Ovary (tissue), 3 donors: ENCODE measurements around the gene C3.

Source experiments
- POLR2A ChIP-seq: fragments of 450-650 bp; IDR thresholded peaks from one replicate; pipeline ENCODE4 v1.6.1; 2017; ENCODE audit warnings: antibody characterized with exemption, mild to moderate bottlenecking, moderate library complexity
- TF ChIP-seq, protein P1 (sequence below), 3 donors: fragments of 450-650 bp in 2 of 3; fragments of 200-600 bp in 1 of 3; IDR thresholded peaks; one replicate each; pipeline versions ENCODE4 v1.5.1 to v1.8.0; 2016 to 2022; ENCODE audit warnings: antibody characterized with exemption in 3 of 3, mild to moderate bottlenecking in 1 of 3
- donor health status: DM: no; HTN: no; CAD: no.

DNA sequence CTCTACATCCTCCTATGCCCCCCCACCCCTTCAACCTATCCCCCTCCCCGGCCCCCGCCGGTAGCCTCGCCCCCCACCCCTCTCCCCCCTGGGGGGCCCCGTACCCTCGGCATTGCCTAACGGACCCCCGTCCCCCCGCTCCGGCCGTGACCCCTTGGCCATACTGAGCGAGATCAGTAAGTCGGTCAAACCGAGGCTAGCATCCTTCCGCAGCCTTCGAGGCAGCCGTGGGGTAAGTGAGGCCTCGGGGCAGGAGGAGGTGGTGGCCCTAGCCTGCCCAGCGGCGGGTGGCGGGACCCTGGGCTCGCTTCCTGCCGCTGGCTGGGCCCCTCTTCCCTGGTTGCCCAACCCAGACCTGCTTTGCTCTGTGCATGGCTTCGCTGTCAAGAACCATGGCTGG is 25.5 kb upstream of the C3 start:
- TF ChIP-seq, protein P1, sequence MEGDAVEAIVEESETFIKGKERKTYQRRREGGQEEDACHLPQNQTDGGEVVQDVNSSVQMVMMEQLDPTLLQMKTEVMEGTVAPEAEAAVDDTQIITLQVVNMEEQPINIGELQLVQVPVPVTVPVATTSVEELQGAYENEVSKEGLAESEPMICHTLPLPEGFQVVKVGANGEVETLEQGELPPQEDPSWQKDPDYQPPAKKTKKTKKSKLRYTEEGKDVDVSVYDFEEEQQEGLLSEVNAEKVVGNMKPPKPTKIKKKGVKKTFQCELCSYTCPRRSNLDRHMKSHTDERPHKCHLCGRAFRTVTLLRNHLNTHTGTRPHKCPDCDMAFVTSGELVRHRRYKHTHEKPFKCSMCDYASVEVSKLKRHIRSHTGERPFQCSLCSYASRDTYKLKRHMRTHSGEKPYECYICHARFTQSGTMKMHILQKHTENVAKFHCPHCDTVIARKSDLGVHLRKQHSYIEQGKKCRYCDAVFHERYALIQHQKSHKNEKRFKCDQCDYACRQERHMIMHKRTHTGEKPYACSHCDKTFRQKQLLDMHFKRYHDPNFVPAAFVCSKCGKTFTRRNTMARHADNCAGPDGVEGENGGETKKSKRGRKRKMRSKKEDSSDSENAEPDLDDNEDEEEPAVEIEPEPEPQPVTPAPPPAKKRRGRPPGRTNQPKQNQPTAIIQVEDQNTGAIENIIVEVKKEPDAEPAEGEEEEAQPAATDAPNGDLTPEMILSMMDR (IDR thresholded peaks at IDR 0.05), result no peak
- no peak for TF ChIP-seq POLR2A
